Fibroblast of lung (primary cell): ENCODE measurements around the gene MISP3.

Experiments
- EZH2 ChIP-seq: IDR thresholded peaks from 2 replicates; pipeline ENCODE4 v1.5.1; 2012; ENCODE audit warnings: low read length, control low read depth, mild to moderate bottlenecking; ENCODE audit errors: missing control alignments
- TF ChIP-seq, protein P1 (sequence below), 2 donors: IDR thresholded peaks in 1 of 2; conservative IDR thresholded peaks in 1 of 2; 1 replicate in 1 of 2; 2 replicates in 1 of 2; pipeline ENCODE4 v1.5.1; 2011 to 2012; ENCODE audit warnings: low read length in 2 of 2, control low read depth in 1 of 2, inconsistent platforms in 1 of 2, low read depth in 1 of 2, mild to moderate bottlenecking in 1 of 2

DNA sequence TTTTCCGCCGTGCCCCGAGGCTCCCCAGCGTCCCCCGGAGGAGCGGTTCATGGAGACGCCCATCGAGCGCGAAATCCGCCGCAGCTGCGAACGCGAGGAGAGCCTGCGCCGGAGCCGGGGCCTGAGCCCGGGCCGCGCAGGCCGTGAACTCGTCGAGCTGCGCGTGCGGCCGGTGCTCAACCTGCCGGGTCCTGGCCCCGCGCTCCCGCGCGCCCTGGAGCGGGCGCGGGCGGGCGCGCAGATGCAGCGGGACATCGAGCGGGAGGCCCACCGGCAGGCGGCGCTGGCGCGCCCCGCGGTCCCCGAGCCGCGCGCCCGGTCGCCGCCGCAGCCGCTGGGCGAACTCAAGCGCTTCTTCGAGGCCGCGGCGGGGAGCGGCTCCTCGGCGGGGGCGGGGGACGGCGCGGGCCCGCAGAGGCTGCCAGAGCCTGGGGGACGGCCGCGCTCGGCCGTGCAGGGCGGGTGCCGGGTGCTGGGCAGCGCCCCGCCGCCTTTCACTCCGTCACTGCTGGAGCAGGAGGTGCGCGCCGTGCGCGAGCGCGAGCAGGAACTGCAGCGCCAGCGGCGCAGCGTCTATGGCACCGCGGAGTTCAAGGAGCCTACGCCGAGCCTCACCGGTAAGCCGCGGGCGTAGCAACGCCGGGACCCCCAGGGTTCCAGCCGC is 807 bp downstream of the MISP3 start:
- TF ChIP-seq, protein P1, sequence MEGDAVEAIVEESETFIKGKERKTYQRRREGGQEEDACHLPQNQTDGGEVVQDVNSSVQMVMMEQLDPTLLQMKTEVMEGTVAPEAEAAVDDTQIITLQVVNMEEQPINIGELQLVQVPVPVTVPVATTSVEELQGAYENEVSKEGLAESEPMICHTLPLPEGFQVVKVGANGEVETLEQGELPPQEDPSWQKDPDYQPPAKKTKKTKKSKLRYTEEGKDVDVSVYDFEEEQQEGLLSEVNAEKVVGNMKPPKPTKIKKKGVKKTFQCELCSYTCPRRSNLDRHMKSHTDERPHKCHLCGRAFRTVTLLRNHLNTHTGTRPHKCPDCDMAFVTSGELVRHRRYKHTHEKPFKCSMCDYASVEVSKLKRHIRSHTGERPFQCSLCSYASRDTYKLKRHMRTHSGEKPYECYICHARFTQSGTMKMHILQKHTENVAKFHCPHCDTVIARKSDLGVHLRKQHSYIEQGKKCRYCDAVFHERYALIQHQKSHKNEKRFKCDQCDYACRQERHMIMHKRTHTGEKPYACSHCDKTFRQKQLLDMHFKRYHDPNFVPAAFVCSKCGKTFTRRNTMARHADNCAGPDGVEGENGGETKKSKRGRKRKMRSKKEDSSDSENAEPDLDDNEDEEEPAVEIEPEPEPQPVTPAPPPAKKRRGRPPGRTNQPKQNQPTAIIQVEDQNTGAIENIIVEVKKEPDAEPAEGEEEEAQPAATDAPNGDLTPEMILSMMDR (conservative IDR thresholded peaks at IDR 0.05 in 1 of 2, IDR thresholded peaks at IDR 0.05 in 1 of 2; ENCODE audit: low read depth in 1 of 2, low read length in 2 of 2) = peak in 1 of 2 donors; percentile 13
- TF ChIP-seq EZH2 = no peak
